ENCODE results near the gene WEE1.
"Not testable (repeated sequence)": the region's sequence is repeated elsewhere in the genome, so short reads cannot be mapped to it uniquely, and the experiment has no call there.

The WEE1 gene

DNA sequence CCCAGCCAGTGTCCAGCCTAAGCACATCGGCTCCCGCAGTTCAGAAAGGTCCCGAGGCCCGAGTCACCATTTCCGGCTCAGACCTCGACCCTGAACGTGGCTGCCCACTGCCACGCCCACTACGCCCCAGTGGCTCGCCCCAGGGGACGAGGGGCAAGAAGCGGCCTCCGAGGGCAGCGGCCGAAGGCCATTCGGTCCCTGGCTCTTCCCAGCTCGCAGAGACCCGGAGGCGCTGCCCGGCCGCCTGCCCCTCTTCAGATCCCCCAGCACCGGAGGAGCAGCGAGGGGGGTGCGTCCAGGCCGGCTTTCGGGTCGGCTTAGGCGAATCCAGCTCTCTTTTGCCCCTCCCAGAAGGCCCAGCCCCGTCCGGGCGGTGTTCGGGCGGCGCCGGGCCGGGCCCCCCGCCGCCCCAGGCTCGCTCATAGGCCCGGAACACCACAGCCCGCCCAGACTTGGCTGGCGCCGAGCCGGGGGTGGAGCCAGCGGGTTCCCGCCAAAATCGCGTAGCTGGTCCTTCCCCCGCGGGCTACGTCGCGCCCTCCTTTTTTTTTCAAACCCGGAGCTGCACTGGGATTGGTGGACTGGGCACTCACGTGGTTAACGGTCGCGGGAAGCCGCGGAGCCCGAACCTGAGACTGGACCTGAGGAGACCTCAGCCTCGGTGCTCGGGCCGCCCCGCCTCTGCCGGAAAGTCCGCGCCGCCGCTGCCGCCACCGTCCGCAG lies at the start of gene WEE1:
WEE1 (plus strand) TSS at position 619 of the 723 bp plus-strand sequence. CDS start 264 bp downstream, outside the sequence.
- DNase-seq (ENCODE audit: low read depth, low spot score), result peak; percentile 93

DNA sequence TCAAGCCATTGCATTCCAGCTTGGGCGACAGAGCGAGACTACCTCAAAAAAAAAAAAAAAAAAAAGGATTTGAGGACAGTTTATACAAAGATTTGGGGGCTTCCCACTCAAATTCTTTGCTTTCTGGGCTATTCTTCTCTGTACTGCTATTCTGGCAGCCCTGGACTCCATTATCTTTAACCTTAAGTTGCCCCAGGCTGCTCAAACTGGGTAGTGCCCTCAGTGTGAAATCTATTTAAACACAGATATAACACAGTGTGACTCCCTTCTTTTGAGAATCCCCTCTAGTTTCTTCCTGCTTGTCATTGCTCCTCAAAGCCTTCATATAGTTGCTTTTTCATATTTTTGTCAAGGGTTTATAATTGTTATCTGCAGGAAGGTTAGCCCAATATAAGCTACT lies 49.5 kb upstream of the WEE1 start:
- no peak for DNase-seq (ENCODE audit: low read depth, low spot score)

DNA sequence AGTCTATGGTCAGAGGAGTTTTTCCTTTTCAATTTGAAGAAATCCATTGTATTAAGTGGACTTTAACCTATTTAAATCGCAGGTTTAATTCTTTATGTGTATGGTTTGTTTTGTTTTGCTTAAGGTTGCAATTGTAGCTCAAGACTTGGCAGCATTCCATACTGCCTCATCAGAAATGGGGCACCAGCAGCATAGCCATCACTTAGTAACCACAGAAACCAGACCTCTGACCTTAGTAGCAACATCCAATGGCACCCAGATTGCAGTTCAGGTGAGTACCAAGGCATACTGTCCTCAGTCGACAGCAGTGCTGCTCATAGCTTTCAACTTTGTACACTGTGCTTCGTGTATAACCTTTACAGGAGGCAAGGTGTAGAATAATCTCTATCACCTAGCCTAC lies 48.4 kb upstream of the WEE1 start:
- no peak for DNase-seq (ENCODE audit: low read depth, low spot score)

DNA sequence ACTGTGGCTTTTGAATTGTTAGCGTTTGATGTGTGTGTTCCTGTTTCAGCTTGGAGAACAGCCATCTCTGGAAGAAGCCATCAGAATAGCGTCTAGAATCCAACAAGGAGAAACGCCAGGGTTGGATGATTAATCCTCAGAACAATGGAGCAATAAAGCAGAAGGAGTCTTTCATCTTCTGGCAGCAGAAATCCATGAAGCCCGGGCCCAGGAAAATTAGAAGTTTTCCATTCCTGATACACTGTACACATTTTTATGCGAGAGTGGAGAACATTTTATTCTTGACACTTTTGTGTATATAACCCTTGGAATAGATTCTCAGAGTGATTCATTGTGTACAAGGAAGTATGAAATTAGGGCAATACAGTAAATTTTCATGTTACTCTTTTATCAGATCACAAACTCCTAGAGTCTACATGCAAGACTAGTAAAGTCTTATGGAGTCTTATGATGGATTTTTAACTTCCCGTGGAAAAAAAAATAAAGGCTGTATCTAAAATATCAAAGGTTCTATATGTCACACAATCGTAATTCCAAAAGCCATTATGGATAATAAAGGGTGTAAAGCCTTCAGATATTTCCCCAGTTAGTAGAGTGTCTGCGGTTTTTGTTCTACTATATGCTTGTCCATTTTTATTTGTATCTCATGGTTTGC lies 45.9 kb upstream of the WEE1 start:
- no peak for DNase-seq (ENCODE audit: low read depth, low spot score)

DNA sequence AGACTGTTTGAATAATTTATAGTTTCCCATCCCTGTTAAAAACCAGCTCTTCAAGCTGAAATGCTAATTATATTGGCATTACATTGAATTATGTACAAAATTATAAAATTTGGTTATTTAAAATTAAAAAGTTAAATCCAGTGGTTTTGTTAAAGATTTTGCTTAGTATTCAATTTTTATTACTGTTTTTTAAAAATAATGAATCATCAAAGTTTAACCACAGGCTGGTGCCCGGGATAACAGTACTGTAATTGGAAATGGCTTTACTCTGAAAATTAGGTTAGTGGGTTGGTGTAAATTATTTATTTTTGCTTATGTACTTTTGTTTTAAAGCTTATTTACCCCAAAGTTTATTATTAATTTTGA lies 45.4 kb upstream of the WEE1 start:
- no peak for DNase-seq (ENCODE audit: low read depth, low spot score)

DNA sequence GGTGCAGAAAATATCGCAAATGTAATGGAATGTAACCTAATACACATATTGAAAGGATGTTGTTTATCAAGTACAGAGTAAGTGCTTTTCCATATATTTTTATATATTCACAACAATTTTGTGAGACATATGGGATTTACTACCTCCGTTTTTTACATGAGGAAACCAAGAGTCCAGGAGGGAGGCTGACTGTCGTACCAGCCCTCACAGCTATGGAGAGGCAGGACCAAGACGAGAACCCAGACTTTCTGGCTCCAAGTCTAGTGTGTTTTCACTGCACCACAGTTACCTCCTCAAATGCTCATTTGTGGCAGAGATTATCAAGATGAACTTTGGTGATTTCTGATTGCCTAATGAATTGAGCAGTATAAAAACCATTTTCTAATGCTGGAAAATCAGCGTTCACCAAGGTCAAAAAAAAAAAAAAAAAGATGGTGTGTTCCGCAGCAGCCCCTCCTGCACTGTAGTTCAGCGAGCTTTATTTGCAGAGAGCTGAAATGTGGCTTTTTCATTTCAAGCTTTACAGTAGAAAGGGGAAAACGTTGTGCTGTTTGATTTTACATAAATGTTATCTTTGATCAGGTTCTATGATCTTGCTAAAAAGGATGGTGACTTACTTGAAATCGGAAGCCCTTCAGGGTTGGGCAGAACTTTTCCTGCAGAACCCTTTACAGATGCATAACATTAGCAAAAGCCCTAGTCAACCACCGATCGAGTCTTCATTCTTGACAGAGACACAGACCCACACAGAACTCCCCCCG lies 44.7 kb upstream of the WEE1 start:
- no peak for DNase-seq (ENCODE audit: low read depth, low spot score)

DNA sequence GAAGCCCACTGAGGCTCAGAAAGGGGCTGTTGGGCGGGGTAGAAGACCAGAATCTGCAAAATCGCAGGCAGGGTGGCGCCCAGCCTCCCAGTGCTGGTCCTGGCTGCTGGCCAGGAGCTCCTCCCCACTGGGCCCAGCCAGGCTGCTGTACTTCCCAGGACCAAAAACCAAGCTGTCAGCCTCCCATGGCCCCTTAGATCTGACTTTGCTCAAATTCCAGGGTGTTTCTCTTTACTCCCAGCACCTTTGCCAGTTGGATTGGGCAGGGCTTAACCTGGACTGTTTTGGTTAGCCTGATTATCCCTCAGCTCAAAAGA lies 44.2 kb upstream of the WEE1 start:
- DNase-seq (ENCODE audit: low read depth, low spot score), result no peak

DNA sequence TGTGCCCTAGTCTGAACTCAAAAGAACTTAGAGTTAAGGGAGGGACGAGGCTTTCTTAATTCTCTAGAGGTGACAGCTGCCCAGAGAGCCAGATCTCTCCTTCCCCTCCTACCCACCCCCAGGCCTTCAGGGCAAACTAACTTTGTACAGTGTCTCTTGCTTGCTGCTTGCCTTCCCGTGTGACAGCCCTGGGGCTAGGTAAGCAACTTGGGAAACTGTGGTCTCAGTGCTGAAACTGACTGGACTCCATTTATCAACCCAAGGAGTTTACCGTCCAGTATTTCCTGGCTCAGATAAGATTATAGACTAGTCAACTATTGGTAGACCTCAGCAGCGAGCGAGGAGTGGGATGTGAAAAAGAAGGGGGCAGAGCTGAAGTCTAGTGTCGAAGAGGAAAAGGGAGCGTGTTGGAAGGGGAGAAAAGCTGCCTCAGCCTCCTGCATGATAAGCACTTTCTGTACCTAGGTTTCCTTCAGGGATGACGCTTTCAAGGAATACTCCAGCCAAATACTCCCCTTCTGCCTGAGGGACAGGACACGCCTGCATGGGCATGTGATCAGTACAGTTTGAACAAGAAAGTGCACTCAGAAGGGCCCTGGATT lies 43.3 kb upstream of the WEE1 start:
- DNase-seq (ENCODE audit: low read depth, low spot score), result no peak

DNA sequence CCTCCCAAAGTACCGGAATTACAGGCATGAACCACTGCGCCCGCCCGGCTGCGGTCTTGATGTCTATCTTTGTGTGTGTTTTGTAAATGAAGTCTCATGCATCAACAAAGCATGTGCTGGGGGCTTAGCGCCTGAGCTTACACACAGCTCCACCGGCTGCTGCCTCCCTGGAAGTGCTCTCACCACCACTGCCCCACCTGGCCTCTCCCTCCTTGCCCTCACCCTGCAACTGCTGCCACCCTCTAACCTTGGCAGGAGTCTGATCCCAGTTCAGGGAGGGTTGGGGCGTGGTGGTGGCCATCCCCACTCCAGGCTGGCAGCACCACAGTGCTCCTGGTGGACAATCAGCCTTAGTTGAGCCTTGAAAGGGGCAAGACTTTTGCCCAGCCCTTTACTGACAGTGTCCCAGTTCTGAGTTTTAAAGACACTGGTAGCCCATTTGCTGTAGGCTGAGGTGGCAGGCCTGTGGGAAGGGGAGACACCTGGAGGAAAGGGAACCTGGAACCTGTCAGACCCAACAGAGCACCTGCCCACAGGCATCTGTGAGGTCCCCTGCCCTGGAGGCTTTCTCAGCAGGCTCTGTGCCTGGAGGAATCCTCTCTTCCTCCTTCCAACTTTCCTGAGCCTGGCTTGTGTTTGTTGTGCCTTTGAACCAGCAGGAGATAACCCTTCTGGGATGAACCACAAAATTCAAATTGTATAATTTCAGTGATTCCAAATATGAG lies 42.4 kb upstream of the WEE1 start:
- DNase-seq (ENCODE audit: low read depth, low spot score), result no peak

DNA sequence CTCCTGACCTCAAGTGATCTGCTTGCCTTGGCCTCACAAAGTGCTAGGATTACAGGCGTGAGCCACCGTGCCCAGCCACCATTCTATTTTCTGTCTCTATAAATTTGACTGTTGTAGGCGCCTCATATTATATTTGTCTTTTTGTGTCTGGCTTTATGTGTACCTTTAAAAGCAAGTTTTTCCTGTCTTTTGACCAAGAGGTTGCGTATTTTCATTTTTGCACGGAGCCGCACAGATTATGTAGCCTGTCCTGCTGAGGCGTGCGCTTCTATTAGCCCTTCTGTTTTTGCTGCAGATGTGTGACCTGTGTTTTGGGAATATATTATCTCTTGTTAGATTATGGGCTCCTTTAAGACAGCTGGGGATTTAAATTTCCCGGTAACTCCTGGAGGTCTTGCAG lies 40.4 kb upstream of the WEE1 start:
- DNase-seq (ENCODE audit: low read depth, low spot score), result no peak

DNA sequence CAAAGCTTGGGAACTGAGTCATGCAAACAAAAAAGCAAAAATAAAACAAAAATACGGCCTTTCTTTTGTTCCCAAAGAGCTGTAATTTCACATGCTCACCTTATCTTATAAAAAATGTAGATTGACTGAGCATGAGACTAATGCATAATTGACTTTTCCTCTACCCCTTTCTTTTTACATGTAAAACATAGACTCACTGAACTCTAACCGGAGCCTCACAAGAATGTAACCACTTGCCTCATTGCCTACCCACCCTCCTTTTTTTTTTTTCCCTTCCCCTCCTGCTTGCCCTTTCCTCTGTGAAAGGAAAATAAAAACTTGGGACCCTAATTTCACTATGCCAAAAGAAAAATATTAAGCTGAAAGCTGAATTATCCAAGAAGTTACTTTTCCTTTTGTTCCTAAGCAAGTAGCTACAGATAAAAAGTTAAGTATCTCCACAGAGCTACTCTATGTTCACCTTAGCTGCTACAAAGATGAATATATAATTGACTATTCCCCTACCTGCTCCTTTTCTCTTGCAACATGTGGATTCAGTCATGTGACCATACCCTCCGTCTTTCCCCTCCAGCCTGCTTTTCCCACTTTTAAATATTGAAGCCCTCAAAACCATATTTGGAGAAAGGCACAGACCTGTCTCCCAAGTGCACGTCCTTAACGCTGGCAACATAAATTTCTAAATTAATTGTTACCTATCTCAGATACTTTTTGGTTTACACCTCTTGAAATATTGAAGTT lies 39.6 kb upstream of the WEE1 start:
- no peak for DNase-seq (ENCODE audit: low read depth, low spot score)

DNA sequence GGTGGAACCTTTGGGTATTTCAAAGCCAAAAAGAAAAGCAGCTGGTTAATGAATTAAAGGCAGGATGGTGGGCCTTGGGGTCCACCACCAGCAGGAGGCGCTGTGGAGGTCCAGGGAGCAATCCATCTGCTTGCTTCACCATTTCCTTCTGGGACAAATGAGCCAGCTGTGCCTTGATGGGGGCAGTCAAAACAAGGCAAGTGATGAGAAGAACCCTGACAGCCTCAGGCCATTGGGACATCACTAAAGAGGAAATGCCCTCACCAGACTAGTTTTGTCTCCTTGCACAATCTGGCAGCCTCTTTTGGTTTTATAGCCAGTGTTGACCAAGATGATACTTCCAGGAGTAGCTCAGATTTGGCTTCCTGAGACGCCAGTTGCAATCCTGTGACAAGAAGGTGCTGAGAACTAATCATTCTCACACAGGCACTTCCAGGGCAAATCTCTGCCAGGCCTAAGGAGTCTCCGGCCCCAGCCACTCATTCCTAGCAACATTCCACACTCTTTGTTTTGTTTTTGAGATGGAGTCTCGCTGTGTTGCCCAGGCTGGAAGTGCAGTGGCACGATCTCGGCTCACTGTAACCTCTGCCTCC lies 38.2 kb upstream of the WEE1 start:
- peak; percentile 58 for DNase-seq (ENCODE audit: low read depth, low spot score)

DNA sequence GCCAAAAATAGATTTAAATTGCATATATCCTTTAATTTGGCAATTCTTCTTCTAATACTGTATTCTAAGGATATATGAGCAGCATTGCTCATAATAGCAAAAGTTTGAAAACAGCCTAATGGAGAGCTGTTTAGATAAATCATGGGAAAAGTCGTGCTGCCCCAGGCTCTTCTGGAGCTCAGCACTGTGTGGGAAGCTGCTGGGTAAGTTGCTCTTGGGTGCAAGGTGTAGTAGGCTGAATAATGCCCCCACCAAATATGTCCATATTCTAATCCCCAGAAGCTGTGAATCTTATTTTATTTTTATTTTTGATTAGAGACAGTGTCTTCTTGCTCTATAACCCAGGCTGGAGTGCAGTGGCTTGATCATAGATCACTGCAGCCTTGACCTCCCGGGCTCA lies 34.9 kb upstream of the WEE1 start:
- DNase-seq (ENCODE audit: low read depth, low spot score), result no peak

DNA sequence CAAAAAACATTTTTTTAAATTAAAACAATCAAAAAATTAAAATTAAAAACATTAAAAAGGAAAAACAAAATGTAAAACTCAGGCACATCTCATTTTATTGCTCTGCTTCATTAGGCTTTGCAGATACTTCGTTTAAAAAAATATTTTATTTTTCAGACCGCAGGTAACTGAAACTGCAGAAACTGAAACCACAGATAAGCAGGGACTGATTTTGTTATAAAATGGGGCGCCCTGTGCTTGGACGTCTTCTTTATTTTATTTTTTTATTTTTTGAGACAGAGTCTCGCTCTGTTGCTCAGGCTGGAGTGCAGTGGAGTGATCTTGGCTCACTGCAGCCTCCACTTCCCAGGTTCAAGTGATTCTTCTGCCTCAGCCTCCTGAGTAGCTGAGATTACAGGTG lies 24.3 kb upstream of the WEE1 start:
- DNase-seq (ENCODE audit: low read depth, low spot score), result not testable (repeated sequence)

DNA sequence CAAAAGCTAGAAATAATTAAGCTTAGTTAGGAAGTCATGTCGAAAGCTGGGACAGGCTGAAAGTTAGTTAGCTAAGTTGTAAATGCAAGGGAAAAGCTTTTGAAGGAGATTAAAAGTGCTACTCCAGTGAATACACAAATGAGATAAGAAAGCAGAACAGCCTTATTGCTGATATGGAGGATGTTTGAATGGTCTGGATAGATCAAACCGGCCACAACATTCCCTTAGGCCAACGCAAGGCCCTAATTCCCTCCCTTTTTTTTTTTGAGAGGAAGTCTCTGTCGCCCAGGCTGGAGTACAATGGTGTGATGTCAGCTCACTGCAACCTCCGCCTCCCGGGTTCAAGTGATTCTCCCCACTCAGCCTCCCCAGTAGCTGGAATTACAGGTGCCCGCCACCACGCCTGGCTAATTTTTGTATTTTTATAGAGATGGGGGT lies 23.3 kb upstream of the WEE1 start:
- DNase-seq (ENCODE audit: low read depth, low spot score), result no peak

DNA sequence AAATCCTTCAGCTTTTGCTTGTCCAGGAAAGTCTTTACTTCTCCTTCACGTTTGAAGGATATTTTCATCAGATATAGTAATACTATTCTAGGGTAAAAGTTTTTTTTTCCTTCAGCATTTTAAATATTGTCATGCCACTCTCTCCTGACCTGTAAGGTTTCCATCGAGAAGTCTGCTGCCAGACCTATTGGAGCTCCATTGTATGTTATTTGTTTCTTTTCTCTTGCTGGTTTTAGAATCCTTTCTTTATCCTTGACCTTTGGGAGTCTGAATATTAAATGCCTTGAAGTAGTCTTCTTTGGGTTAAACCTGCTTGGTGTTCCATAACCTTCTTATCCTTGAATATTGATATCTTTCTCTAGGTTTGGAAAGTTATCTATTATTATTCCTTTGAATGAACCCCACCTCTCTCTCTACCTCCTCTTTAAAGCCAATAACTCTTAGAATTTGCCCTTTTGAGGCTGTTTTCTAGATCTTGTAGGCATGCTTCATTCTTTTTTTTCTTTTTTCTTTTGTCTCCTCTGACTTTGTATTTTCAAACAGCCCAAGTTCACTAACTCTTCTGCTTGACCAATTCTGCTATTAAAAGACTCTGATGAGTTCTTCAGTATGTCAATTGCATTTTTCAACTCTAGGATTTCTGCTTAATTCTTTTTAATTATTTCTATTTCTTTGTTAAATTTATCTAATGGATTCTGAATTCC lies 12.0 kb upstream of the WEE1 start:
- no peak for DNase-seq (ENCODE audit: low read depth, low spot score)

DNA sequence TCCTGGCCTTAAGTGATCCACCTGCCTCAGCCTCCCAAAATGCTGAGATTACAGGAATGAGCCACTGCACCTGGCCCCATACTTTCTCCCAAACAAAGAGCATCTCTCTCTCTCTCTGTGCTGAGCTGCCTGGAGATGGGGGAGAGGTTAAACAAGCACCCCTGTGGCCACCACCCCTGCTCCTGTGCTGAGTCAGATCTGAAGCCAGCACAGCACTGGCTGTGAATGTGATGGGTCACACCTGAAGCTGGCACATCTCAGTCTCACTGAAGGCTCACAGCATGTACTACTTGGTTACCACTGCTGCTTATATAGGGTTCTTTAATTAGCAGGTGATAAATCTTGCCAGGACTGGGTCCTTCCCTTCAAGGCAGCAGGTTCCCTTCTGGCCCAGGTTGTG lies 10.8 kb upstream of the WEE1 start:
- no peak for DNase-seq (ENCODE audit: low read depth, low spot score)

DNA sequence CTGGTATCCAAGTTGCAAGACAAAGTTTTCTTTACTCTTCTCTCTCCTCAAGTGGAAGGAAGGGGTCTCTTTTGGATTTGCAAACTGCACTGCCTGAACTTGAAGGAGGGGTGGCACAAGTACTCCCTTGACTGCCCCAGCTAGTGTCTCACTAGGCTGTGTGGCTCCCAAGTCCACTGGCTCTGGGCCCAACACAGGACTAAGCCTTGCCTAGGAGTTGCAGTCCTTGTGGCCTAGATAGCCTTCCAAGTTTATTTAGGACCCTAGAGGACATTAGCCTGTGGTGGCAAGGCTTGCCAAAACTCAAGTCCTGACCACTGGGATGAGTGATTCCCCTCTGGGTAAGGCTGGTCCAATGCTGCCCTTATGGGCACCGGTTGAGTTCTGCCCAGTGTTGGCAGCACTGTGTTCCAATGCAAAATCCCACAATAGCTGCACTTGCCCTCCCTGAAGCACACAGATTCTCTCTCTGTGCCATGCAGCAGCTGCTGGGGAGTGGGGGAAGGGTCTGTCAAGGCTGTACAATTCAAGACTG lies 10.2 kb upstream of the WEE1 start:
- DNase-seq (ENCODE audit: low read depth, low spot score), result no peak

DNA sequence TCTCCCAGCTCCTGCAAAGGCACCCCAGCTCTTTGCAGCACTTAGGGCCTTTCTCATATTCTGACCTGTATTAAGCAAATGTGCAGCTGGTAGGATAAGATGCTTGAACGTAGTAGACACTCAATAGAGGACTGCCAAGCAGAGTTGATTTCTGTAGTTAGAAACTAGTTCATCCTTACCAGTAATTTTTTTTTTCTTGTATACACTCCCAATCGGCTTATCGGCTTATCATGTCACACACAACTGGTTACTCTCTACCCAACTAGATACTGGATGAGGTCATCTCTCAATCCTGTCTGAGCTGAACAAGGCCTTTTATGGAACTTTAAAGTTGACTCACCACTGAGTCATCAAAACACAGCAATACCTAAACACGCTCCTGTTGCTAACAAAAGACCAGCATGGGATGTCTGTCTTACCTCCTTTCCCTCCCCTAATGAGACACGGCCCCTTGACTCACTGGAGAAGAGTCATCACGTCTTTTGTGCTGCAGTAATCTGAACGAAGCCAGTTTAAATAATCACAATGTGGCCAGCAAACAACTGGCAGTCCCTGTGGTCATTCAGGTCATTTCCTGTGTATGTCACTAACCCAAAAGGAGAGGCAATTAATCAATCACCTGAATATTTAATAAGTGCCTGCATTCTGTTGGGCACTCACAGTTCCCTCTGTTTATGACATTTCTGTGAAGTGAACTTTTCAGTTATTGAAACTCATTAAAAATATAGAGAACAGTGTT lies 7.5 kb upstream of the WEE1 start:
- peak; percentile 41 for DNase-seq (ENCODE audit: low read depth, low spot score)
